ENCODE data around the gene SLC39A8. TPM values are rescaled to one million over a fixed set of nuclear protein-coding genes. Genes with fewer than 3 reads are reported as not detected.

The SLC39A8 gene
- polyA plus RNA-seq, 3 donors = 1.8 to 7.8 (median 6.1) TPM

DNA sequence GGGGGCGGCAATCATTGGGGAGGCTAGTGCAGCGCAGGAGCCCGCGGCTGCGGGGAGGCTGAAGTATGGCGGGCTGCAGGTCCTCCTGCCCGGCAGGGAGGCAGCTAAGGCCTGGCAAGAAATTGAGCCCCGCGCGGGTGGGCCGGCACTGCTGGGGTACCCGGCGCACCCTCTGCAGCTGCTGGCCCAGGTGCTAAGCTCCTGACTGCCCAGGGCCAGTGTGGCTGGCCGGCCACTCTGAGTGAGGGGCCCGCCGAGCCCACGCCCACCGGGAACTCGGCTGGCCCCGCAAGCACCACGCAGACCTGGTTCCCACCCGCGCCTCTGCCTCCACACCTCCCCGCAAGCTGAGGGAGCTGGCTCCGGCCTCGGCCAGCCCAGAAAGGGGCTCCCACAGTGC is 94.9 kb downstream of the SLC39A8 start:
- no peaks in the 10 kb centered on the region for H3K27me3 ChIP-seq (ENCODE audit: control insufficient read depth in 2 of 2, insufficient read depth in 2 of 2, low read length in 2 of 2)
- no peak for DNase-seq
- no peaks in the 10 kb centered on the region for H3K4me1 ChIP-seq (ENCODE audit: control insufficient read depth in 1 of 2, insufficient read depth in 2 of 2, low read length in 2 of 2)
- H3K4me2 ChIP-seq (replicated peaks; ENCODE audit: extremely low read depth, low read length, poor library complexity, severe bottlenecking) = no peak overlapping the region
- Mint-ChIP-seq H3K4me1 (no peaks in the 10 kb centered on the region), H3K36me3 (no peaks in the 10 kb centered on the region), H3K27ac (no peak overlapping the region), H3K27me3 (ENCODE audit: low read depth in 3 of 3) (peaks cover 0 to 2% (median 1%) of the 10 kb centered on the region in 3 donors), H3K4me3 (no peak overlapping the region), H3K9me3 (peaks cover 6 to 20% (median 9%) of the 10 kb centered on the region in 7 donors)
- intact Hi-C loops (cut with micrococcal nuclease) = no loop called here
- no peak overlapping the region for H3K4me3 ChIP-seq (replicated peaks in 1 of 3; ENCODE audit: low read depth in 2 of 3, low read length in 3 of 3)
- no peaks in the 10 kb centered on the region for H4K20me1 ChIP-seq (ENCODE audit: insufficient read depth, low read length)
- WGBS (ENCODE audit: insufficient coverage) = 90% methylated on average over 26 of the region's 26 CpGs
- no peak overlapping the region for H2AFZ ChIP-seq (ENCODE audit: insufficient read depth, low read depth, low read length, poor library complexity, severe bottlenecking)
- H3K27ac ChIP-seq (ENCODE audit: low read depth in 1 of 2, low read length in 2 of 2) = no peak overlapping the region
- no peaks in the 10 kb centered on the region for H3K36me3 ChIP-seq (replicated peaks in 1 of 2; ENCODE audit: control insufficient read depth in 1 of 2, insufficient read depth in 2 of 2, low read length in 2 of 2)
- peaks cover 0 to under 1% of the 10 kb centered on the region in 2 donors for H3K9me3 ChIP-seq (replicated peaks in 1 of 2; ENCODE audit: control insufficient read depth in 1 of 2, insufficient read depth in 1 of 2, low read length in 2 of 2)
- no peaks in the 10 kb centered on the region for H3K79me2 ChIP-seq (ENCODE audit: insufficient read depth, low read length)
- H3K9ac ChIP-seq (ENCODE audit: insufficient read depth, low read length, poor library complexity, severe bottlenecking) = no peak overlapping the region
- TF ChIP-seq, protein P1, sequence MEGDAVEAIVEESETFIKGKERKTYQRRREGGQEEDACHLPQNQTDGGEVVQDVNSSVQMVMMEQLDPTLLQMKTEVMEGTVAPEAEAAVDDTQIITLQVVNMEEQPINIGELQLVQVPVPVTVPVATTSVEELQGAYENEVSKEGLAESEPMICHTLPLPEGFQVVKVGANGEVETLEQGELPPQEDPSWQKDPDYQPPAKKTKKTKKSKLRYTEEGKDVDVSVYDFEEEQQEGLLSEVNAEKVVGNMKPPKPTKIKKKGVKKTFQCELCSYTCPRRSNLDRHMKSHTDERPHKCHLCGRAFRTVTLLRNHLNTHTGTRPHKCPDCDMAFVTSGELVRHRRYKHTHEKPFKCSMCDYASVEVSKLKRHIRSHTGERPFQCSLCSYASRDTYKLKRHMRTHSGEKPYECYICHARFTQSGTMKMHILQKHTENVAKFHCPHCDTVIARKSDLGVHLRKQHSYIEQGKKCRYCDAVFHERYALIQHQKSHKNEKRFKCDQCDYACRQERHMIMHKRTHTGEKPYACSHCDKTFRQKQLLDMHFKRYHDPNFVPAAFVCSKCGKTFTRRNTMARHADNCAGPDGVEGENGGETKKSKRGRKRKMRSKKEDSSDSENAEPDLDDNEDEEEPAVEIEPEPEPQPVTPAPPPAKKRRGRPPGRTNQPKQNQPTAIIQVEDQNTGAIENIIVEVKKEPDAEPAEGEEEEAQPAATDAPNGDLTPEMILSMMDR (IDR thresholded peaks at IDR 0.05) = no peak

DNA sequence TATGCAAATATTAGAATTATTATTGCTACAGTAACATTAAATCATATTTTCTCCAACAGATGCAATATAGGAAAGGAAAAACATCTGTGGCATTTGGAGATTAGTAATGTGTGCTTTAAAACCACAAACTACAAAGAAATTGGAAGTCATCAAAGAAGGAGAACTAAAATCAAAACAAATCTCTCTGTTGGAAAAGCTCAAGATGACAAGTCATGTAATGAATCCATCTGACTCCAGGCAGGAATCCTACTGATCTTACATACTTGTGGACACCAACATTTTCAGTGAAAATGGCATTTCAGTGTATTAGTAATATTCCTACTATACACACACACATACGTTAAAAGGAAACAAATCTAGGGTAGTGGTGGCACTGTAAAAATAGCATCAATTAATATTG is 98.2 kb downstream of the SLC39A8 start:
- peaks cover 0 to 2% (median 0%) of the 10 kb centered on the region in 3 donors for H3K27me3 Mint-ChIP-seq (ENCODE audit: low read depth in 3 of 3)
- Histone ChIP-seq H3K36me3 (replicated peaks in 1 of 2; ENCODE audit: control insufficient read depth in 1 of 2, insufficient read depth in 2 of 2, low read length in 2 of 2) (no peaks in the 10 kb centered on the region), H3K27ac (ENCODE audit: low read depth in 1 of 2, low read length in 2 of 2) (no peak overlapping the region), H3K9me3 (replicated peaks in 1 of 2; ENCODE audit: control insufficient read depth in 1 of 2, insufficient read depth in 1 of 2, low read length in 2 of 2) (peaks cover 4 to 11% of the 10 kb centered on the region in 2 donors), H3K79me2 (ENCODE audit: insufficient read depth, low read length) (no peaks in the 10 kb centered on the region), H4K20me1 (ENCODE audit: insufficient read depth, low read length) (no peaks in the 10 kb centered on the region), H2AFZ (ENCODE audit: insufficient read depth, low read depth, low read length, poor library complexity, severe bottlenecking) (no peak overlapping the region), H3K27me3 (ENCODE audit: control insufficient read depth in 2 of 2, insufficient read depth in 2 of 2, low read length in 2 of 2) (no peaks in the 10 kb centered on the region), H3K4me2 (replicated peaks; ENCODE audit: extremely low read depth, low read length, poor library complexity, severe bottlenecking) (no peak overlapping the region), H3K4me3 (replicated peaks in 1 of 3; ENCODE audit: low read depth in 2 of 3, low read length in 3 of 3) (no peak overlapping the region), H3K4me1 (ENCODE audit: control insufficient read depth in 1 of 2, insufficient read depth in 2 of 2, low read length in 2 of 2) (no peaks in the 10 kb centered on the region), H3K9ac (ENCODE audit: insufficient read depth, low read length, poor library complexity, severe bottlenecking) (no peak overlapping the region)
- H3K36me3 Mint-ChIP-seq = no peaks in the 10 kb centered on the region
- H3K9me3 Mint-ChIP-seq = peaks cover 20 to 35% (median 26%) of the 10 kb centered on the region in 7 donors
- TF ChIP-seq, protein P1 (IDR thresholded peaks at IDR 0.05) = no peak
- H3K27ac Mint-ChIP-seq = no peak overlapping the region
- no peak for DNase-seq
- WGBS (ENCODE audit: insufficient coverage) = no CpG with 5 or more reads among the region's 1 CpG
- H3K4me3 Mint-ChIP-seq = no peak overlapping the region
- intact Hi-C loops (cut with micrococcal nuclease) = no loop called here
- H3K4me1 Mint-ChIP-seq = no peaks in the 10 kb centered on the region

All from CD14-positive monocyte (primary cell).